ENCODE data around the gene CFLAR.
A peak's percentile ranks its signal among the peaks of the same experiment; 100 is the strongest.
"Not testable (repeated sequence)": the region's sequence is repeated elsewhere in the genome, so short reads cannot be mapped to it uniquely, and the experiment has no call there.

Gene CFLAR

GRCh38 chr2:201107624-201108023, 8.3 kb upstream of the CFLAR start:
- WGBS = 95% methylated on average over 2 of the region's 2 CpGs
- no peak overlapping the region for H3K27ac ChIP-seq (ENCODE audit: low read depth, low read length)

GRCh38 chr2:201108341-201108740, 7.6 kb upstream of the CFLAR start:
- Histone ChIP-seq H3K4me3 (ENCODE audit: low read length) (no peak overlapping the region), H3K27ac (ENCODE audit: low read depth, low read length) (no peak overlapping the region), H3K9me3 (ENCODE audit: insufficient read depth, low read depth, low read length) (no peaks in the 10 kb centered on the region), H3K27me3 (ENCODE audit: insufficient read depth, low read length) (no peaks in the 10 kb centered on the region), H3K36me3 (ENCODE audit: insufficient read depth, low read length) (no peaks in the 10 kb centered on the region), H3K9ac (ENCODE audit: low read depth, low read length) (no peak overlapping the region), H3K4me1 (ENCODE audit: insufficient read depth, low read length) (no peaks in the 10 kb centered on the region)
- 92% methylated on average over 2 of the region's 2 CpGs for WGBS

More at GRCh38 chr2:201107624-201108023, 8.3 kb upstream of the CFLAR start:
- Histone ChIP-seq H3K4me1 (ENCODE audit: insufficient read depth, low read length) (no peaks in the 10 kb centered on the region), H3K9ac (ENCODE audit: low read depth, low read length) (no peak overlapping the region), H3K9me3 (ENCODE audit: insufficient read depth, low read depth, low read length) (no peaks in the 10 kb centered on the region), H3K4me3 (ENCODE audit: low read length) (no peak overlapping the region), H3K27me3 (ENCODE audit: insufficient read depth, low read length) (no peaks in the 10 kb centered on the region), H3K36me3 (ENCODE audit: insufficient read depth, low read length) (no peaks in the 10 kb centered on the region)

GRCh38 chr2:201109186-201109585, 6.8 kb upstream of the CFLAR start:
- no peaks in the 10 kb centered on the region for H3K27me3 ChIP-seq (ENCODE audit: insufficient read depth, low read length)
- H3K9ac ChIP-seq (ENCODE audit: low read depth, low read length) = no peak overlapping the region
- H3K4me3 ChIP-seq (ENCODE audit: low read length) = no peak overlapping the region
- no peaks in the 10 kb centered on the region for H3K36me3 ChIP-seq (ENCODE audit: insufficient read depth, low read length)
- WGBS = 94% methylated on average over 3 of the region's 4 CpGs
- H3K27ac ChIP-seq (ENCODE audit: low read depth, low read length) = no peak overlapping the region
- H3K4me1 ChIP-seq (ENCODE audit: insufficient read depth, low read length) = no peaks in the 10 kb centered on the region
- H3K9me3 ChIP-seq (ENCODE audit: insufficient read depth, low read depth, low read length) = no peaks in the 10 kb centered on the region

GRCh38 chr2:201110615-201111014, 5.3 kb upstream of the CFLAR start:
- Histone ChIP-seq H3K9ac (ENCODE audit: low read depth, low read length) (no peak overlapping the region), H3K9me3 (ENCODE audit: insufficient read depth, low read depth, low read length) (no peaks in the 10 kb centered on the region), H3K36me3 (ENCODE audit: insufficient read depth, low read length) (no peaks in the 10 kb centered on the region), H3K27me3 (ENCODE audit: insufficient read depth, low read length) (no peaks in the 10 kb centered on the region), H3K4me3 (ENCODE audit: low read length) (no peak overlapping the region), H3K27ac (ENCODE audit: low read depth, low read length) (no peak overlapping the region), H3K4me1 (ENCODE audit: insufficient read depth, low read length) (no peaks in the 10 kb centered on the region)

DNA sequence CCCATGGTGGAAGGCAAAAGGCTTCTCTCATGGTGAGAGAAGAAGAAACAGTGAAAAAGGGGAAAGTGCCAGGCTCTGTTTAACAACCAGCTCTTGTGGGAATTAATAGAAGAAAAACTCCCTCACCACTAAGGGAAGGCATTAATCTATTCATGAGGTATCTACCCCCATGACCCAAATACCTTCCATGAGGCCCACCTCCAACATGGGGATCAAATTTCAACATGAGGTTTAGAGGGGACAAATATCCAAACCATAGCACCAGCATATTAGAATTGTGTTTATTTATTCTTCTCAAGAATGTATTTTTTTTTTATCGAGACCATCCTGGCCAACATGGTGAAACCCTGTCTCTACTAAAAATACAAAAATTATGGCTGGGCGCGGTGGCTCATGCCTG, 4.9 kb upstream of the CFLAR start:
- H3K4me3 ChIP-seq (ENCODE audit: low read length) = no peak overlapping the region
- WGBS = 100% methylated on average over 3 of the region's 3 CpGs
- H3K27ac ChIP-seq (ENCODE audit: low read depth, low read length) = no peak overlapping the region
- H3K36me3 ChIP-seq (ENCODE audit: insufficient read depth, low read length) = no peaks in the 10 kb centered on the region
- H3K4me1 ChIP-seq (ENCODE audit: insufficient read depth, low read length) = no peaks in the 10 kb centered on the region
- no peaks in the 10 kb centered on the region for H3K9me3 ChIP-seq (ENCODE audit: insufficient read depth, low read depth, low read length)
- no peak overlapping the region for H3K9ac ChIP-seq (ENCODE audit: low read depth, low read length)
- H3K27me3 ChIP-seq (ENCODE audit: insufficient read depth, low read length) = no peaks in the 10 kb centered on the region

GRCh38 chr2:201114350-201114749, 1.6 kb upstream of the CFLAR start:
- no peak overlapping the region for H3K4me3 ChIP-seq (ENCODE audit: low read length)
- H3K9me3 ChIP-seq (ENCODE audit: insufficient read depth, low read depth, low read length) = no peaks in the 10 kb centered on the region
- no peak overlapping the region for H3K9ac ChIP-seq (ENCODE audit: low read depth, low read length)
- peaks cover 13% of the 10 kb centered on the region for H3K4me1 ChIP-seq (ENCODE audit: insufficient read depth, low read length)
- H3K27me3 ChIP-seq (ENCODE audit: insufficient read depth, low read length) = no peaks in the 10 kb centered on the region
- WGBS = 95% methylated on average over 3 of the region's 4 CpGs
- no peaks in the 10 kb centered on the region for H3K36me3 ChIP-seq (ENCODE audit: insufficient read depth, low read length)
- H3K27ac ChIP-seq (ENCODE audit: low read depth, low read length) = no peak overlapping the region

DNA sequence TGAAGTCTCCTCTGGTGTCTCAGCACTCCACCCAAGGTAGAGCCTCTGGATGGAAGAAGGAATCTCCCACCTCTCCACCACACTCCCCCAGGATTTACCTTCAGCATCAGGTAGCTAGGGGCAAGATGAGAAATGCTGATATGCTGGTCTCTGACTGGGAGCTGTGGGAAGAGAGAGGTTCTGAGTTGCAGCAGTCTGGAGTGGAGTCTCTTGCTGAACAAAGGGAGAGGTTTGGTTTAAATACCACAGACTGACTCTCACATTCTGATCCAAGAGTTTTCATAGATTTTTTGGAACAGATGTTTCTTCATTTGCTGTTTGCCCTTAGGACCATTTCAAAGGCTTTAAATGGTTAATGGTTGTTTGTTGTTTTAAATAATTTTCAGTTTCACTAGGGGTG, 1.1 kb upstream of the CFLAR start:
- Histone ChIP-seq H3K9me3 (ENCODE audit: insufficient read depth, low read depth, low read length) (no peaks in the 10 kb centered on the region), H3K4me3 (ENCODE audit: low read length) (no peak overlapping the region), H3K27ac (ENCODE audit: low read depth, low read length) (no peak overlapping the region), H3K9ac (ENCODE audit: low read depth, low read length) (no peak overlapping the region), H3K4me1 (ENCODE audit: insufficient read depth, low read length) (peaks cover 13% of the 10 kb centered on the region), H3K27me3 (ENCODE audit: insufficient read depth, low read length) (no peaks in the 10 kb centered on the region), H3K36me3 (ENCODE audit: insufficient read depth, low read length) (no peaks in the 10 kb centered on the region)

DNA sequence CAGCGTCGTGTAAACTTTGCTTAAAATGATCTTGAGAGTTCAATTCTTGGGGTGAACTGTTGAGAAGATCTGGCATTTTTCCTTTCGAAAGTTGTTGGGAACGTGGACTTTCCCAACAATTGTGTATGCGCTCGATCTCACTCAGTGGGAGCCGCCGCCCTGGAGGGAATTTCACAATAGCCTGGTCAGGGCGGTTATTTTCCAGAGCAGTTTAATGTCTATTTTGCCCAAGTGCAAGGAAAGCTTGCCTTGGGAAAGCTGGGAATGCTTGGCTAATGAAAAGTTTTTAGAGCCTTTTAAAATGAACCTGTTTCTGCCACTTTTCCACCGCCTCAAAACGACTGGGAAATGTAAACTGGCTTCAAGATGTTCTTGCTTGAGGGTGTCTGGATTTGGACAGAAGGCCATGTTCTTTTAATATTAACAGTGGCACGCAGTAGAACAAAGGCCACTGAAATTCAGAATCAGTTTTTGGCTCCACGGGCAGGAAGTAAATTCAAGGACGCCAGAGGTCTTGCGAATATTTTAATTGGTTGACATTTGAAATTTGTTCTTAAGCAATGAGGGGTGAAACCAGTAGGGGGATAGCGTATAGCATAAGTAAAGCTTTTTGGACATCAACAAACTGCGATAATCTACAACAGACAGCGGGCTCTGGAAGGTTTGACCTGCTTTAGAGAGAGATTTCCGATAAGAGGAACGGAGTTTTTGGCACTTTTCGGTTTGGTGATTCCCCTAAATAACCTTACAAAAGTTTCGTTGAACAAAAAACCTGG, 1.2 kb downstream of the CFLAR start:
- WGBS = 64% methylated on average over 22 of the region's 22 CpGs
- Histone ChIP-seq H3K4me1 (ENCODE audit: insufficient read depth, low read length) (peaks cover 13% of the 10 kb centered on the region), H3K9me3 (ENCODE audit: insufficient read depth, low read depth, low read length) (no peaks in the 10 kb centered on the region), H3K9ac (ENCODE audit: low read depth, low read length) (peak overlapping the region; percentile 72), H3K27me3 (ENCODE audit: insufficient read depth, low read length) (no peaks in the 10 kb centered on the region), H3K27ac (ENCODE audit: low read depth, low read length) (peak overlapping the region; percentile 72), H3K4me3 (ENCODE audit: low read length) (peak overlapping the region; percentile 66), H3K36me3 (ENCODE audit: insufficient read depth, low read length) (no peaks in the 10 kb centered on the region)

DNA sequence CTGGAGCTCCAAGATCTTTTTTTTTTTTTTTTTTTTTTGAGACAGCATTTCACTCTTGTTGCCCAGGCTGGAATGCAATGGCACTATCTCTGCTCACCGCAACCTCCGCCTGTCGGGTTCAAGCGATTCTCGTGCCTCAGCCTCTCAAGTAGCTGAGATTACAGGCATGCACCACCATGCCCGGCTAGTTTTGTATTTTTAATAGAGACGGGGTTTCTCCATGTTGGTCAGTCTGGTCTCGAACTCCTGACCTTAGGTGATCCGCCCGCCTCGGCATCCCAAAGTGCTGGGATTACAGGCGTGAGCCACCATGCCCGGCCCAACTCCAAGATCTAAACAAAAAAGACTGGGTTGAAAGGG, 1.8 kb downstream of the CFLAR start:
- not testable (repeated sequence) for H3K27me3 ChIP-seq (ENCODE audit: insufficient read depth, low read length); H3K36me3 ChIP-seq (ENCODE audit: insufficient read depth, low read length); H3K9me3 ChIP-seq (ENCODE audit: insufficient read depth, low read depth, low read length); H3K27ac ChIP-seq (ENCODE audit: low read depth, low read length)
- Histone ChIP-seq H3K9ac (ENCODE audit: low read depth, low read length) (peak overlapping the region; percentile 72; the same call in 1 of the 2 replicates), H3K4me1 (ENCODE audit: insufficient read depth, low read length) (peaks cover 13% of the 10 kb centered on the region), H3K4me3 (ENCODE audit: low read length) (peak overlapping the region; percentile 70)
- 85% methylated on average over 13 of the region's 13 CpGs for WGBS

- H3K27me3 ChIP-seq (ENCODE audit: insufficient read depth, low read length) = no peaks in the 10 kb centered on the region
- 8% methylated on average over 48 of the region's 48 CpGs for WGBS
- H3K4me1 ChIP-seq (ENCODE audit: insufficient read depth, low read length) = peaks cover 13% of the 10 kb centered on the region
- no peaks in the 10 kb centered on the region for H3K36me3 ChIP-seq (ENCODE audit: insufficient read depth, low read length)
- H3K9ac ChIP-seq (ENCODE audit: low read depth, low read length) = peak overlapping the region; percentile 72
- H3K4me3 ChIP-seq (ENCODE audit: low read length) = peak overlapping the region; percentile 70
- H3K9me3 ChIP-seq (ENCODE audit: insufficient read depth, low read depth, low read length) = no peaks in the 10 kb centered on the region
- H3K27ac ChIP-seq (ENCODE audit: low read depth, low read length) = peak overlapping the region; percentile 45
Measured at GRCh38 chr2:201118121-201118960, 2.4 kb downstream of the CFLAR start.

- H3K27me3 ChIP-seq (ENCODE audit: insufficient read depth, low read length) = no peaks in the 10 kb centered on the region
- 43% methylated on average over 12 of the region's 12 CpGs for WGBS
- H3K9ac ChIP-seq (ENCODE audit: low read depth, low read length) = peak overlapping the region; percentile 72
- H3K27ac ChIP-seq (ENCODE audit: low read depth, low read length) = peak overlapping the region; percentile 45; the same call in 1 of the 2 replicates
- no peaks in the 10 kb centered on the region for H3K9me3 ChIP-seq (ENCODE audit: insufficient read depth, low read depth, low read length)
- H3K36me3 ChIP-seq (ENCODE audit: insufficient read depth, low read length) = no peaks in the 10 kb centered on the region
- H3K4me1 ChIP-seq (ENCODE audit: insufficient read depth, low read length) = peaks cover 13% of the 10 kb centered on the region
- H3K4me3 ChIP-seq (ENCODE audit: low read length) = peak overlapping the region; percentile 70
Measured at GRCh38 chr2:201118961-201119854, 3.2 kb downstream of the CFLAR start.

Measured in HUES64 (cell line).